C4-2B (cell line): Measurements from ENCODE around the gene GABRA5.

Experiments used
- H3K27ac ChIP-seq: fragments of 450-650 bp; 2 replicates; pipeline ENCODE4 v1.5.1; 2017
- ZFX ChIP-seq: fragments of 450-650 bp; IDR thresholded peaks from 2 replicates; pipeline ENCODE4 v1.6.1; 2017
- TF ChIP-seq, protein P1 (sequence below): fragments of 450-650 bp; conservative IDR thresholded peaks from 2 replicates; pipeline ENCODE4 v1.5.1; 2017; ENCODE audit warnings: mild to moderate bottlenecking

GABRA5 gene

DNA sequence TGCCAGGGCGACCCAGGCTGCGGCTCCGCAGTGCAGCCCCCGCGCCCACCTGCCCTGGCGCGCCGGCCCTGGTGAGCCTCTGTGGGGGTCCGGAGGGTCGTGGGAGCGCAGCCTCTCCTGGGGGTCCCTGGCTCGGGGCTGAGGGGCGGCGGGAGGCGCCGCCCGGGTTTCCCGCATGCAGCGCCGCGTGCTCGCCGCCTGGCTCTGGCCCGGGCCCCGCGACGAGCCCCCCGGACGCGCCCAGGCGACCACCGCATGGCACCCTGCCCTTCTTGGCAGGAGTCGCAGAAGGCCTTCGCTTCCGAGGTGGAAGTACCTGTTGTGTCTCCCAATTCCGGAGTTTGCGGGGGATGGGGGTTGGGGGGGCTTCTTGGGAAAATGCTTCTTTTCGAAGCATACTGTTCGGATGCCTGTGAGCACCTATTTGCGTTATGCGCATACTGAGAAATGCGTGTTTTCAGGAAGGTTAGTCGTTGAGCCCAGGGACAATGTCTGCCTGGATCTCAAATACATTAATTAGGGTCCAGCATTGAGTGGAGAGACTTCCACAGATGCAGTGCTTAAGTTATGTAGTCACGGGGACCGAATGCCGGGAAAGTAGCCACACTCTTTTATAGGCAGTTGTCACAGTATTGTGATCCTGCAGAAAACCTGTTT is 1.3 kb downstream of the GABRA5 start:
- TF ChIP-seq ZFX = no peak
- TF ChIP-seq, protein P1, sequence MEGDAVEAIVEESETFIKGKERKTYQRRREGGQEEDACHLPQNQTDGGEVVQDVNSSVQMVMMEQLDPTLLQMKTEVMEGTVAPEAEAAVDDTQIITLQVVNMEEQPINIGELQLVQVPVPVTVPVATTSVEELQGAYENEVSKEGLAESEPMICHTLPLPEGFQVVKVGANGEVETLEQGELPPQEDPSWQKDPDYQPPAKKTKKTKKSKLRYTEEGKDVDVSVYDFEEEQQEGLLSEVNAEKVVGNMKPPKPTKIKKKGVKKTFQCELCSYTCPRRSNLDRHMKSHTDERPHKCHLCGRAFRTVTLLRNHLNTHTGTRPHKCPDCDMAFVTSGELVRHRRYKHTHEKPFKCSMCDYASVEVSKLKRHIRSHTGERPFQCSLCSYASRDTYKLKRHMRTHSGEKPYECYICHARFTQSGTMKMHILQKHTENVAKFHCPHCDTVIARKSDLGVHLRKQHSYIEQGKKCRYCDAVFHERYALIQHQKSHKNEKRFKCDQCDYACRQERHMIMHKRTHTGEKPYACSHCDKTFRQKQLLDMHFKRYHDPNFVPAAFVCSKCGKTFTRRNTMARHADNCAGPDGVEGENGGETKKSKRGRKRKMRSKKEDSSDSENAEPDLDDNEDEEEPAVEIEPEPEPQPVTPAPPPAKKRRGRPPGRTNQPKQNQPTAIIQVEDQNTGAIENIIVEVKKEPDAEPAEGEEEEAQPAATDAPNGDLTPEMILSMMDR = no peak

DNA sequence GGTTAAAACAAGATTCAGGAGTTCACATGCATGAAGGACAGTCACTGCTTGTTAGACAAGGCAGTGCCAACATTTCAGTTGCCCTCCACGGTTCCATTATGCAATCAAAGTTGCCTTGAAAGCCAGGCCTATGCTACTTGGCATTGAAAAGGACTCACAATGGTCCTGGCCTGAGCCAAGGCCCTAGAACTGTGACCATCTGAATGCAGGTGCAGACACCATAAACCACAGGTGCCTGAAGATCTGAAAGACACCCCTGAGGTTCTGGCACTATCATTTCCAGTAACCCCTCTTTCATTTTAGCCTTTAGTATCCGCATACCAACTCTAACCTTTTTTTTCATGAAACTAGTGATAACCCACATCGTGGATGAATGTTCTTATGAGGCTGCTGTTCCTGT is 2.8 kb downstream of the GABRA5 start:
- TF ChIP-seq, protein P1 = no peak
- no peak for TF ChIP-seq ZFX
- no peak overlapping the region for H3K27ac ChIP-seq

More for the DNA sequence above, 1.3 kb downstream of the GABRA5 start:
- no peak overlapping the region for H3K27ac ChIP-seq

DNA sequence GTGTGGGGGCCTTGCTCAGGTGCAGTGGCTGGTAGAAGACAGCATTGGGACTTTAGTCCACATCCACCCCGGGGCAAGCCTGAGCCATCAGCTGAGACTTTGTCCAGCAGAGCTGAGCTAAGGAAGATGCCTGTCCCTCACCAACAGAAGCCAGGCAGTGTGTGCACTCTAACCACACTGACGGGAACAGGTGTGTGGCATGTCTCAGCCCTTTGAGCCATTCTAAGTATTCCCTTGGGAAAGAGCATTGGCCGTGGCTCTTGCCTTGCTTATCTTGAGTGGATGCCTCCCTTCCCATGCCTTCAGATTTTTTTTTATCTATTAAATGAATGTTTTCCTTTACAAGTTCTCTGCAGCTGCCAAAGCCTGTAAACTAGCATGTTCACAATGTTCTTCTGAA is 3.5 kb downstream of the GABRA5 start:
- no peak overlapping the region for H3K27ac ChIP-seq
- no peak for TF ChIP-seq ZFX
- TF ChIP-seq, protein P1 = no peak

DNA sequence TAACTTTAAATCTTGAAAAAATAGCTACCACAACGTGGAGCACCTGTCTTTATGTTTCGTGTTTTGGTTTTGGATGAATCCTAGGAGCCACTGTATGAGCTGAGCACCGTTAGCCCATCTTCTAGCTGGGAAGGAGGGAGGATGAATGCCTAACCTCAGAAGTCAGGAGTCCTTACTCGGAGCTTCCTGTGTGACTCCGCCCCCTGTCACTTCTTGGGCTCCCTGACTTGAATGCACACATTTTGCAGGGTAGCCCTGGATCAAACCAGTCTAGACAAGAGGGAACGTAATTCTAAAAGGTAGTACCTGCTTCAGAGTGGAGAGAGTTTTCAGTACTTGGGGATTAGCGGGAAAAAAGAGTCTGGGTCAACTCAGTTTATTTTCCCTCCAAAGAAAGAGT is 5.3 kb downstream of the GABRA5 start:
- no peak overlapping the region for H3K27ac ChIP-seq
- no peak for TF ChIP-seq ZFX
- TF ChIP-seq, protein P1 = no peak

DNA sequence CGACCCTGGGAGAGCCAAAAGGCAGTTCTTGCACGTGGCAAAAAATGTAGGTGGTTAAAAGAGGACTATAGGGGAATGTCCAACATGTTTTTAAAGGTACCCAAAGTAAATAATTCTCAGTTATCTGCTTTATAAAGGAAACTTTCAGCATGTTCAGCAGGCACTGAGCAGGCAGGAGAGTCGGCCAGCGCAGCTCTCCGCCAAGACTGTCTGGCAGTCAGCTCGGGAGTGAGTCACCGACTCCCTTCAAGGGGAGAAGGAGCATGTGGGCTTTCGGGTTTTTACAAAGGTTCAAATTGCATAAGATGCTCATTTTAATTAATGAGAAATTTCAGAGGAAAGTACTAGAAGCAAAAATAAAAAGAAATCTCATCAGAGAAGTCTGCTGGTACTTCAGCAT is 7.0 kb downstream of the GABRA5 start:
- TF ChIP-seq ZFX = no peak
- TF ChIP-seq, protein P1 = no peak
- H3K27ac ChIP-seq = no peak overlapping the region

DNA sequence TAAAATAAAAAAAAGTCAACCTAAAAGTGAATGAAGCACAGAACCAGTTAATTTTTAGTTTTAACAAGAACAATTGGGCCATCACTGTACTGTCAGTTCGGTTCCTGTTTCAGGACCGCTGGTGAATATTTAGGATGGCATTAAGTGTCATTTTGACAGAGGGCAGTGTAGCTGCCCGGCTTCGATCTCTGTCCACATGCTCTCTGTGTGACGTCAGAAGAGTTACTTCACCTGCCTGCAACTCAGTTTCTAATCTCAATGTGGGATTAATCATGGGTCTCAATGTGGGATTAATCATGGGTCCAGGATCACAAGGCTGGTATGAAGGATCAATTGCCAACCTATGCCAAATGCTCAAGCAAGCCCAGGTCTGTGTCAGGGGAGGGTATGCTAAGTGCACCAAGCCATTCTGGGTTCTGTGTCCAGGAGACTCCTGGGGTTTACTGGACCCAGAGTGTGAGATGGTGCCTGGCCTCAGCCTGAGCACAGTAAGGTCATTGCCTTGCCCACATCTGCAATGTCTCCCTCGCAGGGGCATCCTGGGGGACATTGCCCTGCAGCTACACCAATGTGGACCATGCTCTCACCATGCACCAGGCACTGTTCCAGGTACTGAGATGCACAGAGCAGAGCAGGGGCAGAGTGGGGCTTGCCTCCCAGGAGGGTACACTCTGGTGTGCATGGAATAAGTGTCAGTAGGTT is 8.1 kb downstream of the GABRA5 start:
- TF ChIP-seq ZFX = no peak
- TF ChIP-seq, protein P1 = no peak
- no peak overlapping the region for H3K27ac ChIP-seq

DNA sequence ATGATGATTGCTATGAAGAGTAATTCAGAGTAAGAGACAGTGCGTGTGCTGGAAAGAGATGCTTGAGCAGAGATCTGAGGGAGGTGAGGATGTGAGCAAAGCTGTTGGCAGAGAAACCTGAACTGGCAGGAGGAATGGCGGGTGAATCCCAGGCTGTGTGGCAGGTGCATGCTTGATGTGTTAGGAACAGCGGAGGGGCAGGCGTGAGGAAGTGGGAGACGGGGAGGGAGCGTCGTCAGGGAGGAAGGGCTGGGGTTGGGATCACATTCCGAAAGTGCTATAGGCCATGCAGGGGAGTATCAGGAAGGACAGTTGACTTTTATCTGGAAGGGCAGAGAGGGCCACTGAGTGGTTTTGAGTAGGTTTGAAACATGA is 8.6 kb downstream of the GABRA5 start:
- TF ChIP-seq, protein P1 = no peak
- no peak for TF ChIP-seq ZFX
- H3K27ac ChIP-seq = no peak overlapping the region
